ENCODE measurements around the gene MEIOSIN.

- peak; percentile 81 to 90 (median 88) for TF ChIP-seq CTCF (IDR thresholded peaks at IDR 0.05)
- no peak for TF ChIP-seq POLR2A (IDR thresholded peaks at IDR 0.05)
These were observed 65.8 kb downstream of the MEIOSIN start for GRCh38 chr19:45798995-45799517.

Measured in testis (tissue), 2 donors.